ENCODE measurements around the gene LAS1L.
"Not testable (repeated sequence)": the region's sequence is repeated elsewhere in the genome, so short reads cannot be mapped to it uniquely, and the experiment has no call there.

Gene LAS1L

GRCh38 chrX:65536291-65536690 is 1.7 kb upstream of the LAS1L start:
- DNase-seq (ENCODE audit: low spot score) = no peak
- Mint-ChIP-seq H3K36me3 (ENCODE audit: low read depth) (no peaks in the 10 kb centered on the region), H3K4me3 (no peak overlapping the region), H3K9me3 (no peaks in the 10 kb centered on the region), H3K4me1 (ENCODE audit: low read depth) (peaks cover 11% of the 10 kb centered on the region), H3K27me3 (ENCODE audit: low read depth) (no peaks in the 10 kb centered on the region), H3K27ac (no peak overlapping the region)

GRCh38 chrX:65532016-65532415 is 2.6 kb downstream of the LAS1L start:
- no peak for DNase-seq (ENCODE audit: low spot score)
- Mint-ChIP-seq H3K27me3 (ENCODE audit: low read depth) (no peaks in the 10 kb centered on the region), H3K36me3 (ENCODE audit: low read depth) (peaks cover 9% of the 10 kb centered on the region), H3K4me3 (no peak overlapping the region), H3K27ac (no peak overlapping the region), H3K9me3 (no peaks in the 10 kb centered on the region), H3K4me1 (ENCODE audit: low read depth) (peaks cover 11% of the 10 kb centered on the region)

GRCh38 chrX:65528705-65529340 is 5.8 kb downstream of the LAS1L start:
- Mint-ChIP-seq H3K4me1 (ENCODE audit: low read depth) (peaks cover 10% of the 10 kb centered on the region), H3K9me3 (no peaks in the 10 kb centered on the region), H3K27me3 (ENCODE audit: low read depth) (no peaks in the 10 kb centered on the region), H3K36me3 (ENCODE audit: low read depth) (peaks cover 11% of the 10 kb centered on the region), H3K4me3 (no peak overlapping the region), H3K27ac (no peak overlapping the region)
- DNase-seq (ENCODE audit: low spot score) = peak; percentile 4

GRCh38 chrX:65528293-65528692 is 6.3 kb downstream of the LAS1L start:
- H3K27ac Mint-ChIP-seq = no peak overlapping the region
- no peak overlapping the region for H3K4me3 Mint-ChIP-seq
- H3K36me3 Mint-ChIP-seq (ENCODE audit: low read depth) = peaks cover 11% of the 10 kb centered on the region
- no peaks in the 10 kb centered on the region for H3K27me3 Mint-ChIP-seq (ENCODE audit: low read depth)
- H3K4me1 Mint-ChIP-seq (ENCODE audit: low read depth) = peaks cover 5% of the 10 kb centered on the region
- no peaks in the 10 kb centered on the region for H3K9me3 Mint-ChIP-seq
- no peak for DNase-seq (ENCODE audit: low spot score)

GRCh38 chrX:65524139-65524538 is 10.4 kb downstream of the LAS1L start:
- Mint-ChIP-seq H3K4me1 (ENCODE audit: low read depth) (no peaks in the 10 kb centered on the region), H3K36me3 (ENCODE audit: low read depth) (peaks cover 31% of the 10 kb centered on the region), H3K9me3 (no peaks in the 10 kb centered on the region), H3K27ac (no peak overlapping the region), H3K4me3 (no peak overlapping the region), H3K27me3 (ENCODE audit: low read depth) (no peaks in the 10 kb centered on the region)
- DNase-seq (ENCODE audit: low spot score) = no peak

GRCh38 chrX:65522739-65523372 is 11.7 kb downstream of the LAS1L start:
- no peak for DNase-seq (ENCODE audit: low spot score)
- H3K4me1 Mint-ChIP-seq (ENCODE audit: low read depth) = no peaks in the 10 kb centered on the region
- H3K9me3 Mint-ChIP-seq = no peaks in the 10 kb centered on the region

GRCh38 chrX:65519530-65519929 is 15.1 kb downstream of the LAS1L start:
- H3K27ac Mint-ChIP-seq; H3K4me1 Mint-ChIP-seq (ENCODE audit: low read depth); H3K27me3 Mint-ChIP-seq (ENCODE audit: low read depth); H3K9me3 Mint-ChIP-seq; H3K4me3 Mint-ChIP-seq; DNase-seq (ENCODE audit: low spot score): not testable (repeated sequence)
- H3K36me3 Mint-ChIP-seq (ENCODE audit: low read depth) = peaks cover 30% of the 10 kb centered on the region

More at GRCh38 chrX:65522739-65523372, 11.7 kb downstream of the LAS1L start:
- no peak overlapping the region for H3K27ac Mint-ChIP-seq
- H3K4me3 Mint-ChIP-seq = no peak overlapping the region
- peaks cover 30% of the 10 kb centered on the region for H3K36me3 Mint-ChIP-seq (ENCODE audit: low read depth)
- H3K27me3 Mint-ChIP-seq (ENCODE audit: low read depth) = no peaks in the 10 kb centered on the region

GRCh38 chrX:65518980-65519379 is 15.6 kb downstream of the LAS1L start:
- not testable (repeated sequence) for H3K27me3 Mint-ChIP-seq (ENCODE audit: low read depth); H3K27ac Mint-ChIP-seq; H3K4me3 Mint-ChIP-seq; H3K9me3 Mint-ChIP-seq; DNase-seq (ENCODE audit: low spot score); H3K4me1 Mint-ChIP-seq (ENCODE audit: low read depth)
- H3K36me3 Mint-ChIP-seq (ENCODE audit: low read depth) = peaks cover 28% of the 10 kb centered on the region

- no peak overlapping the region for H3K4me3 Mint-ChIP-seq
- H3K4me1 Mint-ChIP-seq (ENCODE audit: low read depth) = no peaks in the 10 kb centered on the region
- H3K27ac Mint-ChIP-seq = no peak overlapping the region
- H3K36me3 Mint-ChIP-seq (ENCODE audit: low read depth) = peaks cover 27% of the 10 kb centered on the region
- no peak for DNase-seq (ENCODE audit: low spot score)
- H3K27me3 Mint-ChIP-seq (ENCODE audit: low read depth) = no peaks in the 10 kb centered on the region
- no peaks in the 10 kb centered on the region for H3K9me3 Mint-ChIP-seq
Measured at GRCh38 chrX:65517923-65518322, 16.7 kb downstream of the LAS1L start.

GRCh38 chrX:65516756-65517155 is 17.8 kb downstream of the LAS1L start:
- no peaks in the 10 kb centered on the region for H3K9me3 Mint-ChIP-seq
- H3K36me3 Mint-ChIP-seq (ENCODE audit: low read depth) = peaks cover 16% of the 10 kb centered on the region
- no peaks in the 10 kb centered on the region for H3K27me3 Mint-ChIP-seq (ENCODE audit: low read depth)
- no peaks in the 10 kb centered on the region for H3K4me1 Mint-ChIP-seq (ENCODE audit: low read depth)
- DNase-seq (ENCODE audit: low spot score) = no peak
- H3K4me3 Mint-ChIP-seq = no peak overlapping the region
- no peak overlapping the region for H3K27ac Mint-ChIP-seq

GRCh38 chrX:65513610-65514009 is 21.0 kb downstream of the LAS1L start:
- DNase-seq (ENCODE audit: low spot score) = no peak

GRCh38 chrX:65509400-65509799 is 25.2 kb downstream of the LAS1L start:
- H3K9me3 Mint-ChIP-seq = no peaks in the 10 kb centered on the region
- peaks cover 2% of the 10 kb centered on the region for H3K4me1 Mint-ChIP-seq (ENCODE audit: low read depth)
- H3K4me3 Mint-ChIP-seq = no peak overlapping the region
- H3K36me3 Mint-ChIP-seq (ENCODE audit: low read depth) = peaks cover 9% of the 10 kb centered on the region
- no peak overlapping the region for H3K27ac Mint-ChIP-seq
- no peaks in the 10 kb centered on the region for H3K27me3 Mint-ChIP-seq (ENCODE audit: low read depth)
- DNase-seq (ENCODE audit: low spot score) = no peak

More at GRCh38 chrX:65513610-65514009, 21.0 kb downstream of the LAS1L start:
- H3K27me3 Mint-ChIP-seq (ENCODE audit: low read depth) = no peaks in the 10 kb centered on the region
- H3K9me3 Mint-ChIP-seq = no peaks in the 10 kb centered on the region
- H3K27ac Mint-ChIP-seq = no peak overlapping the region
- no peak overlapping the region for H3K4me3 Mint-ChIP-seq
- H3K36me3 Mint-ChIP-seq (ENCODE audit: low read depth) = peaks cover 7% of the 10 kb centered on the region
- H3K4me1 Mint-ChIP-seq (ENCODE audit: low read depth) = peaks cover 2% of the 10 kb centered on the region

- no peaks in the 10 kb centered on the region for H3K9me3 Mint-ChIP-seq
- no peaks in the 10 kb centered on the region for H3K27me3 Mint-ChIP-seq (ENCODE audit: low read depth)
- DNase-seq (ENCODE audit: low spot score) = no peak
- H3K4me1 Mint-ChIP-seq (ENCODE audit: low read depth) = peaks cover 2% of the 10 kb centered on the region
- H3K36me3 Mint-ChIP-seq (ENCODE audit: low read depth) = peaks cover 9% of the 10 kb centered on the region
- no peak overlapping the region for H3K4me3 Mint-ChIP-seq
- H3K27ac Mint-ChIP-seq = no peak overlapping the region
Measured at GRCh38 chrX:65508851-65509250, 25.7 kb downstream of the LAS1L start.

GRCh38 chrX:65502618-65503017 is 32.0 kb downstream of the LAS1L start:
- H3K4me1 Mint-ChIP-seq (ENCODE audit: low read depth) = no peaks in the 10 kb centered on the region
- no peak overlapping the region for H3K4me3 Mint-ChIP-seq
- H3K9me3 Mint-ChIP-seq = no peaks in the 10 kb centered on the region
- no peaks in the 10 kb centered on the region for H3K27me3 Mint-ChIP-seq (ENCODE audit: low read depth)
- peaks cover 2% of the 10 kb centered on the region for H3K36me3 Mint-ChIP-seq (ENCODE audit: low read depth)
- no peak for DNase-seq (ENCODE audit: low spot score)
- H3K27ac Mint-ChIP-seq = no peak overlapping the region

GRCh38 chrX:65493431-65493830 is 41.2 kb downstream of the LAS1L start:
- no peak overlapping the region for H3K27ac Mint-ChIP-seq
- H3K36me3 Mint-ChIP-seq (ENCODE audit: low read depth) = no peaks in the 10 kb centered on the region

More at GRCh38 chrX:65493431-65493830, 41.2 kb downstream of the LAS1L start:
- Mint-ChIP-seq H3K4me1 (ENCODE audit: low read depth) (no peaks in the 10 kb centered on the region), H3K27me3 (ENCODE audit: low read depth) (no peaks in the 10 kb centered on the region), H3K9me3 (no peaks in the 10 kb centered on the region), H3K4me3 (no peak overlapping the region)
- DNase-seq (ENCODE audit: low spot score) = no peak
